Smooth muscle cell (in vitro differentiated cells): ENCODE measurements around the gene CIAO2B. TPM values are rescaled to one million over a fixed set of nuclear protein-coding genes. Genes with fewer than 3 reads are reported as not detected.

Experiments used
- DNase-seq: peaks from one replicate; lab custom pipeline; 2025; ENCODE audit not compliant: unreplicated experiment; lab: John Stamatoyannopoulos, UW
- H2AFZ ChIP-seq: fragments of 200-600 bp; sonication (generic); 2 replicates; pipeline ENCODE4 v1.6.0; 2016; ENCODE audit warnings: antibody characterized with exemption, low read depth, mild to moderate bottlenecking
- H3F3A ChIP-seq: fragments of 200-600 bp; sonication (generic); 2 replicates; pipeline ENCODE4 v1.6.0; 2017; ENCODE audit warnings: antibody characterized with exemption, low read depth
- H3K27ac ChIP-seq: fragments of 200-600 bp; sonication (generic); 2 replicates; pipeline ENCODE4 v1.5.1; 2016; ENCODE audit warnings: low read depth, mild to moderate bottlenecking
- H3K27me3 ChIP-seq: fragments of 200-600 bp; sonication (generic); 2 replicates; pipeline ENCODE4 v1.6.1; 2016; ENCODE audit warnings: low read depth, mild to moderate bottlenecking
- H3K36me3 ChIP-seq: fragments of 200-600 bp; sonication (generic); 2 replicates; pipeline ENCODE4 v1.5.1; 2016; ENCODE audit warnings: low read depth
- H3K4me1 ChIP-seq: fragments of 200-600 bp; sonication (generic); 2 replicates; pipeline ENCODE4 v1.5.1; 2016; ENCODE audit warnings: low read depth
- H3K4me2 ChIP-seq: fragments of 200-600 bp; sonication (generic); 2 replicates; pipeline ENCODE4 v1.6.0; 2016; ENCODE audit warnings: mild to moderate bottlenecking
- H3K4me3 ChIP-seq: fragments of 200-600 bp; sonication (generic); 2 replicates; pipeline ENCODE4 v1.5.1; 2016; ENCODE audit warnings: mild to moderate bottlenecking
- H3K79me2 ChIP-seq: fragments of 200-600 bp; sonication (generic); 2 replicates; pipeline ENCODE4 v1.6.0; 2016; ENCODE audit warnings: low read depth, mild to moderate bottlenecking
- H3K9ac ChIP-seq: fragments of 200-600 bp; sonication (generic); 2 replicates; pipeline ENCODE4 v1.6.0; 2016; ENCODE audit warnings: low read depth
- H3K9me3 ChIP-seq: fragments of 200-600 bp; sonication (generic); replicated peaks from 2 replicates; pipeline ENCODE4 v1.5.1; 2016; ENCODE audit warnings: low read depth
- H4K20me1 ChIP-seq: fragments of 200-600 bp; sonication (generic); 2 replicates; pipeline ENCODE4 v1.6.0; 2016; ENCODE audit warnings: low read depth
- WGBS: methylation state at CpG from one replicate; pipeline ENCODE4 v1.1.7; 2016; ENCODE audit warnings: low lambda C conversion rate; 5-methylcytosine and 5-hydroxymethylcytosine counted together
- polyA plus RNA-seq: library from polyadenylated mRNA; unstranded; fragments of >200 nt; fragmentation: Nextera tagmentation; extraction: Ambion mirVana; gene quantifications from 2 replicates; pipeline ENCODE4 v1.2.1, GENCODE V29; 2016
- total RNA-seq: library from RNA; depleted of rRNA; stranded (reverse); fragments of >200 nt; gene quantifications from 2 replicates; pipeline ENCODE4 v1.2.3, GENCODE V29; 2014
- TF ChIP-seq, protein P1 (sequence below): fragments of 200-600 bp; sonication (generic); IDR thresholded peaks from 2 replicates; pipeline ENCODE4 v1.5.1; 2017; ENCODE audit warnings: borderline replicate concordance, mild to moderate bottlenecking, antibody characterized with exemption; ENCODE audit not compliant: insufficient read depth, poor library complexity, severe bottlenecking

Gene CIAO2B
- total and polyA plus RNA-seq, 2 experiments from 2014 or later = 141 to 173 TPM

DNA sequence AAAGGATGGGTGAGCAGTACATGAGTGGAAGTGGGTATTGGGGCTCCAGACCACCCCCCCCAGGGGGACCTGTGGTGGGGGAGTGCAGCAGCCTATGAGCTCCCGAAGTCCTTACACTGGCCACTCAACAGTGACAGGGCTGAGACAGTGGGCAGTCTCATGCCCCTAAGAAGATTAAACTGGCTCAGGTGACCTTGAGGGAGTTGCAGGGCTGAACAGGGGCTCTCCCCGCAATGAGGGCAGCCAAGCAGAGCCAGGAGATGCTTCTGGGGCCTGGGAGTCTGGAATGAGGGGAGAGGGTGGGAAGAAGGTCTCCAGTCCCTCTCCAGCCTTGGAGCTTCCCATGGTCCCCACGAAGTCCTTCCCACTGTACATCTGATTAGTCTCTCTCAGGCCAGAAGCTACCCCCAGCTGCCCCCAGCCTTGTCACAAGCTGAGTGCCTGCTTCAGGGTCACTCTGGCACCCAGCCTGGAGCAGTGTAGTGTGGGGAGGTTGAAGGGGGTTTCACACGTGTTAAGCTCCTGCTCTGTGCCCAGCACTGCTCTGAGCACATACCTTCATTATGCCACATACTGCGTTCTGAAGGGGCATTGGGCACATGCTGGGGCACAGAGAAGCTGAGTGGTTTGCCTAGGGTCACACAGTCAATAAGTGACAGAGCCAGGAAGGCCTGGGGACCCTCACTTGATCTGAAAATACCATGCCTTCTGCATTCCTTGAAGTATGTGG is 14.5 kb downstream of the CIAO2B start:
- peaks cover 18% of the 10 kb centered on the region for H3K27me3 ChIP-seq
- no peaks in the 10 kb centered on the region for H3K36me3 ChIP-seq
- H3K9me3 ChIP-seq = no peaks in the 10 kb centered on the region
- H2AFZ ChIP-seq = no peak overlapping the region
- no peaks in the 10 kb centered on the region for H3F3A ChIP-seq
- no peaks in the 10 kb centered on the region for H3K79me2 ChIP-seq
- no peak overlapping the region for H3K9ac ChIP-seq
- TF ChIP-seq, protein P1, sequence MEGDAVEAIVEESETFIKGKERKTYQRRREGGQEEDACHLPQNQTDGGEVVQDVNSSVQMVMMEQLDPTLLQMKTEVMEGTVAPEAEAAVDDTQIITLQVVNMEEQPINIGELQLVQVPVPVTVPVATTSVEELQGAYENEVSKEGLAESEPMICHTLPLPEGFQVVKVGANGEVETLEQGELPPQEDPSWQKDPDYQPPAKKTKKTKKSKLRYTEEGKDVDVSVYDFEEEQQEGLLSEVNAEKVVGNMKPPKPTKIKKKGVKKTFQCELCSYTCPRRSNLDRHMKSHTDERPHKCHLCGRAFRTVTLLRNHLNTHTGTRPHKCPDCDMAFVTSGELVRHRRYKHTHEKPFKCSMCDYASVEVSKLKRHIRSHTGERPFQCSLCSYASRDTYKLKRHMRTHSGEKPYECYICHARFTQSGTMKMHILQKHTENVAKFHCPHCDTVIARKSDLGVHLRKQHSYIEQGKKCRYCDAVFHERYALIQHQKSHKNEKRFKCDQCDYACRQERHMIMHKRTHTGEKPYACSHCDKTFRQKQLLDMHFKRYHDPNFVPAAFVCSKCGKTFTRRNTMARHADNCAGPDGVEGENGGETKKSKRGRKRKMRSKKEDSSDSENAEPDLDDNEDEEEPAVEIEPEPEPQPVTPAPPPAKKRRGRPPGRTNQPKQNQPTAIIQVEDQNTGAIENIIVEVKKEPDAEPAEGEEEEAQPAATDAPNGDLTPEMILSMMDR = no peak
- no peak overlapping the region for H3K4me2 ChIP-seq
- WGBS = 77% methylated on average over 5 of the region's 5 CpGs
- no peak overlapping the region for H3K4me3 ChIP-seq
- no peak for DNase-seq
- no peaks in the 10 kb centered on the region for H4K20me1 ChIP-seq
- no peaks in the 10 kb centered on the region for H3K4me1 ChIP-seq
- H3K27ac ChIP-seq = no peak overlapping the region

DNA sequence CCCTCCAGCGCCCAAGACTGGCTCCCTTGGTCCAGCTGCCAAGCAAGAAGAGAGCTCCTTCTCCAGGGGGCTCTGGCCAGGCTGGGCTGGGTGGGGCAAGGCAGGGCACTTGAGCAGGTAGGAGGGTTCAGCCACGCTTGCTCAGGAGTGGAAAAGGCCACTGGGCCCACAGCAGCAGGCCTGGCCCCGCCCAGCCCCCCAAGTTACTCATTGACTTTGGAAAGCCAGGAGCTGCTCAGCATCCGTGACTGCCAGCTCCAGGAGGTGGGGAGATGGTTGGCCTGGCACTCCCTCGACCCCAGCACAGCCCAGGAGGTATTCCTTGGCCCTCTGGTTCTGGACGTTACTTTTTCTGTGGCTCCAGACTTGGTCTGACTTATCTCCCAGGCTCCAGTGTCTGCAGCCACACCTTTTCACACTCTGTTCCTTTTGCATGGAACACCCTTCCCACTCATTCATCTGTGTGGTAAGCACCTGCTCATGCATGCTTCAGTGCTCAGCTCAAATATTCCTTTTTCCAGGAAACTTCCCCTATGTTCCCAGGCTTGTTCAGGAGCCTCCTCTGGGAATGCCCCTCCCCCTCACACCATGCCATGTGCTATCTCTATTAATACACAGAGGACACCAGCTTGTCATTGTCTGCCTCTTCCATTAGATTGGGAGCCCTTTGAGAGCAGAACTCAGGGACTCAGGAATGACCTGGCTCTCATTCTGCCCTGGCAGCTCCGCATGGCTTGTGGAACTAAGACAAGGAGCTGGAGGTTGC is 15.2 kb downstream of the CIAO2B start, which contains the start of gene CDH16:
CDH16 (minus strand) TSS at position 83 of the 766 bp plus-strand sequence. CDS start 820 bp downstream, outside the sequence.
- Histone ChIP-seq H3K36me3 (no peaks in the 10 kb centered on the region), H3K4me1 (no peaks in the 10 kb centered on the region), H2AFZ (no peak within 1 kb of the TSS), H3F3A (no peaks in the 10 kb centered on the region), H3K27me3 (peaks cover 11% of the 10 kb centered on the region), H4K20me1 (no peaks in the 10 kb centered on the region), H3K27ac (no peak within 1 kb of the TSS), H3K9ac (no peak within 1 kb of the TSS), H3K4me2 (no peak within 1 kb of the TSS), H3K79me2 (no peaks in the 10 kb centered on the region), H3K9me3 (no peaks in the 10 kb centered on the region), H3K4me3 (no peak within 1 kb of the TSS)
- TF ChIP-seq, protein P1 = no peak
- no peak for DNase-seq
- WGBS = 86% methylated on average over 7 of the region's 7 CpGs

DNA sequence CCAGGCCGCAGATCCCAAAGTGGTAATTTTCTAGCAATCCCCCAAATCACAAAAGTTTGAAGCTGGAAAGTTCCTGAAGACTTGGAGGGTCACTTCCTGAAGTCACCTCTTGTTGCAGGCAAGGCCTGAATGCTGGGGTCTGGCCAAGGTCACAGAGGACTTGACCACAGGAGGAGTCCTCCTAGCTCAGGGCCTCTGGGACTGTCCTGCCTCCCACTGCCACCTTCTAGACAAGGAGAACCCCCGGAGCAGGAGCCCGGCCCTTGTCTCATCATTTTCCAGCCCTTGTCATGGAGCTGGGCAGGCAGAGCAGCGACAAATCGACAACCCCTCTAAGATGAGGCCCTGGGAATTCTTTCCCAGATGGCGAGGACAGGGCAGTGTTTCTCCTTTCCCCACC is 15.8 kb downstream of the CIAO2B start:
- H3K36me3 ChIP-seq = no peaks in the 10 kb centered on the region
- H3K4me1 ChIP-seq = no peaks in the 10 kb centered on the region
- TF ChIP-seq, protein P1 = no peak
- peaks cover 6% of the 10 kb centered on the region for H3K27me3 ChIP-seq
- no peaks in the 10 kb centered on the region for H3F3A ChIP-seq
- no peaks in the 10 kb centered on the region for H4K20me1 ChIP-seq
- WGBS = 85% methylated on average over 6 of the region's 6 CpGs
- no peak overlapping the region for H3K9ac ChIP-seq
- no peak for DNase-seq
- no peak overlapping the region for H3K4me3 ChIP-seq
- H3K27ac ChIP-seq = no peak overlapping the region
- H3K79me2 ChIP-seq = no peaks in the 10 kb centered on the region
- no peak overlapping the region for H3K4me2 ChIP-seq
- no peak overlapping the region for H2AFZ ChIP-seq
- H3K9me3 ChIP-seq = no peaks in the 10 kb centered on the region
